GM12873 (cell line): ENCODE data around the gene CDH15.

ENCODE experiments used
- CTCF ChIP-seq: IDR thresholded peaks from 2 replicates; pipeline ENCODE4 v1.5.1; 2012; ENCODE audit warnings: low read depth, mild to moderate bottlenecking, moderate library complexity, low read length, control low read depth; ENCODE audit not compliant: insufficient read depth; ENCODE audit errors: missing control alignments

CDH15 gene

DNA sequence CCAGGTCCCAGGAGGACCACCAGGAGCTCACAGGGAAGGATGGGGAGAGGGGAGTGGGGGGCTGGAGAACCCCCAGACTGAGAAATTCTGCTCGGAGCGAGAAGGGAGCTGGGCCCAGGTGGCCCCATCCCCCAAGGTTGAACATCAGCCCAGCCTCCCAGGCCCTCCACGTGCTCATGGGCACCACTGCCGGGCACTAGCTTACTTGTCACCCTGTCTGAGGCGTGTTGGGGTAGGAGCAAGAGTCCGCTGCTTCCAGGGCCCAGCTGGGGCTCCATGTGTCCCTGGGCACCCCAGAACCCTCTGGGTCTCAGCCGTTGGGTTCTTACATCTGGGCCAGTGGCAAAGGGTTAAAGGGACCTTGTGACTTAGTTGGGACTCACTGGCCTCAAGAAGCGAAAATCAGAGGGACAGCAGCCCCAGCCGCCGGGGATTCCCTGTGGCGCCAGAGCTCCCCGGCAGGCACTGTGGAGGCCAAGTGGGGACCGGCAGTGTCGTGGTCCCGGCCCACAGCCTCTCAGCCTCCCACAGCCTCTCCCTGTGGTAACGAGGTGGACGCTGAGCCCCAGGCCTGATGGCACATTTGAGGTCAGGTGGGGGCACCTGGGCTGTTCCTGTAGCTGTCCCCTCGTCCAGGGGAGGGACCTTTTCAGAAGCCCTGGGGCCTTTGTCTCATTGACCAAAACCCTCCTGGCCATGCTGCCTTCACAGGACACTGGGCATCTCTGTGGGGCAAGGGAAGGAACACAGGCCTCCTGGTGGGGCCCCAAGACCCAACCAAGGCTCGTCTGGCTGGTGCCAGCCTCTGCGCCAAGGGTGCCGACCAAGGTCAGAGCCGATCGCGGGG is 33.7 kb upstream of the CDH15 start:
- no peak for TF ChIP-seq CTCF

DNA sequence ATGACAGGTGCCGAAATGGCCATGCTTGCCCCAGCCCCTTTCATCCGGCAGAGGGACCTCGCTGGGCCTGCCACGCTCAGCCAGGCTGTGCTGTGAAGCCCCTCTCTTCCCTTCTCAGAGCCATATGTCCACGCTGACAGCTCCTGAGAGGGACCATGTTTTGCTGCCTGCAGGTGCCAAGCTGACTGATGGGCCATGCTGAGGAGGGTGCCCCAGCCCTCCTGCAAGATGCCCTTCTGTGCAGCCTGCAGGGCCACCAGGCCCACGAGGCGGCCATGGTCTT is 33.1 kb upstream of the CDH15 start:
- no peak for TF ChIP-seq CTCF

DNA sequence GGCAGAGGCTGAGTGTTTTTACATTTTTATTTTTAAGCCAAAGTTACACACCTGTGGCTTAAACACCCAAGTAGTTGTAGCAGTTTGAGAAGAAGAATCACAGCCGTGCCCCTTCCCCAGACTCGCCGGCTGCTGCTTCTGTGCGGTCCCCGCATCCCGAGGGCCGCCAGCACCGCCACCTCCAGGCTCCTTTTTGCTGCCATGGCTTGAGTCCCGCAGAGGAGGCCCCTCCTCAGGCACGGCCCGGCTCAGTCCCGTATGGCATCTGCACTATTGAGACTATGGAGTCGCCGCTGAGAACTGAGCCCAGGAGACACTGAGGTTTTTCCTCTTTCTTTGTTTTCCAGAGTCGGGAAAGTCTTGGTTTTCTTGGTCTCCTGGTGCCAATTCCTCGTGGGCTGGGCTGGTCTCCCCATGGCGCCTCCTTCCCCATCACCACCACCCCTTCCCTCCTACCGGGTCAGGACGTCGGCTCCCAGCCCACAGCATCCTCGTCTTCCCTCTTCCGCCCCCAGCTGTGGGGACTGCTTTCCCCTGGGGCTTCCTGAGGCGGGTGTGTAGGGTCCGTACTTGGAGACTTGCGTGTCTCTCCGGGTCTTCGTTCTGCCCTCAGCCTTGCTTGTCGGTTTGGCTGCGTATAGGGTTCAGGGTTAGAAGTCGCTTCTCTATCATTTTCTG is 32.6 kb upstream of the CDH15 start:
- TF ChIP-seq CTCF = no peak

- no peak for TF ChIP-seq CTCF
Observed at GRCh38 chr16:89139907-89140361, 31.6 kb upstream of the CDH15 start.

- no peak for TF ChIP-seq CTCF
Observed at GRCh38 chr16:89140401-89140800, 31.1 kb upstream of the CDH15 start.

DNA sequence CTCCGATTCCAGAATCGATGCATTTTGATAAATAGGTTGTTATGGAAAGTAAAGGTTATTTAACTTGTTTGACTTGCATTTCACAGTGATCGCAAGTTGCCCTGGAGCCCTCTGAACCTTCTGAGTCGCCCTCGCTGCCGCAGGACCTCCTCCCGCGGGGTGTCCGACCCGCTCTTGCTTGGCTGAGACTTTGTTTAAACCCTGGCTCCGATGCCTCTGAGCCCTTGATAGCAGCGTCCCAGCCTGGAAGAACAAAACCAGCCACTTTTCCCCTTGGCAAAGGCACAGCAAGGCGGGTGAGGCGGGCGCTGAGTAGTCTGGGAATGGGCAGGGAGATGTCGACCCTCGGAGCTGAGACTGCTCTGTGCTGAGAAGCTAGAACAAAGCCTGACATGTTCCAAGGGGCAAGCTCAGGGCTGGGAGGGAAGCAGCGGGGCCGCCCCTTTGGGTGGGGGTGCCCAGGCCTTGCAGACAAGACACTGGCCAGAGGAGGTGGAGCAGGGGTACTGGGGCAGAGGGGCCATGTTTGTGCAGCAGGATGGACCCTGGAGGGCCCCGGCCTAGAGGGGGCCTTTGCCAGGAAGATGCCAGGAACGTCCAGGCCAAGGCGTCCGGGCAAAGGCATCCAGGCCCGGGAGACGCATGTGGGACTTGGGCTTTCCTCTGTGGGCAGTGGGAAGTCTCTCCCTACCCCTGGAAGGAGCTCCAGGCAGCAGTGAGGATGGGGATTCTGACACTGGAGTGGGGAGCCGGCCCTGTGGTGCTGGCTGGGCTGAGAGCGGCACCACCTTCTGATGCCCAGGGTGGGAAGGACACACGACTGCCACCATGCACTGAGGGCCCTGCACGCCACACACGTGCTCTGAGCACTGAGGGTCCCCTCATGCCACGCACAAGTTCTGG is 30.3 kb upstream of the CDH15 start:
- TF ChIP-seq CTCF = no peak

DNA sequence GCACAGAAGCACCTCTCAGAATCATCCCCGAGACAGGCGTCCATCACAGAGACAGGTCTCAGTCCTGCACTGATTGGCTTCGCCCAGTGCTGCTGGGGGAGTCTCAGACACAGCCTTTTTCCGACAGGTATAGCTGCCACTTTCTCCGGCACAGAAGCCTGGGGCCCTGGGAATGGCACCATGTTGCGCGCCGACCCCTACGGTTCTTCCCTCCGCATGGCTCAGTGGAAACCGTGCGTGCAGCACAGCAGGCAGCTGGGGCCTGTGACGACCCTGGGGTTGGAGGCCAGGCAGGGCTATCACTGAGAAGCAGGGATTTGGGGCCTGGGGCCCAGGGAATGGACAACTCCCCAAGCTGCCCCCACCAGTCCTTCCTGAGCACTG is 29.7 kb upstream of the CDH15 start:
- TF ChIP-seq CTCF = no peak
